K562 treated with DMSO at 1 percent for 4 hours (cell line): Measurements from ENCODE around the gene MKNK1. TPM values are rescaled to one million over a fixed set of nuclear protein-coding genes. Genes with fewer than 3 reads are reported as not detected.

ENCODE experiments used
- total RNA-seq: library from RNA; unstranded; fragments of 300-600 nt; gene quantifications from 2 replicates; pipeline ENCODE4 v1.2.3, GENCODE V29; 2022; ENCODE audit not compliant: insufficient read depth

The MKNK1 gene
- 39.8 and 45.9 TPM in 2 replicates for total RNA-seq

GRCh38 chr1:46603858-46604549, at the start of gene MKNK1:
MKNK1 (minus strand) TSS chr1:46604268; CDS start chr1:46583327, 20,941 bp downstream.

GRCh38 chr1:46616277-46617107, 12.4 kb upstream of the MKNK1 start, which contains the start of gene MOB3C:
MOB3C (minus strand) TSS chr1:46616811; CDS start chr1:46613321, 3,490 bp downstream.

GRCh38 chr1:46551597-46552095, 52.4 kb downstream of the MKNK1 start, which contains the start of gene KNCN:
KNCN (minus strand) TSS chr1:46551647; CDS start chr1:46551215, 432 bp downstream.

Other genes starting within 250 kb of the MKNK1 start
- gene FAAH, start 210.0 kb downstream of the MKNK1 start, total RNA-seq = 0.59 and 6.1 TPM in 2 replicates
- gene DMBX1, start 114.4 kb downstream of the MKNK1 start, total RNA-seq = 3.5 and 4.2 TPM in 2 replicates
- gene KNCN, start 52.6 kb downstream of the MKNK1 start, total RNA-seq = not detected in 2 replicates
- 6.9 and 7.5 TPM in 2 replicates for gene MOB3C, start 12.5 kb upstream of the MKNK1 start, total RNA-seq
- 20.3 and 43.3 TPM in 2 replicates for gene ATPAF1, start 64.1 kb upstream of the MKNK1 start, total RNA-seq
- not detected in 2 replicates for gene TEX38, start 67.6 kb upstream of the MKNK1 start, total RNA-seq
- 21.8 and 27.7 TPM in 2 replicates for gene EFCAB14, start 114.8 kb upstream of the MKNK1 start, total RNA-seq
- gene CYP4B1, start 194.8 kb upstream of the MKNK1 start, total RNA-seq = not detected in 2 replicates